H9 (cell line): ENCODE measurements around the gene CAMP. TPM values are rescaled to one million over a fixed set of nuclear protein-coding genes. Genes with fewer than 3 reads are reported as not detected.
A peak's percentile ranks its signal among the peaks of the same experiment; 100 is the strongest.

Experiments
- DNase-seq: peaks from one replicate; pipeline ENCODE4 v3.0.0-alpha.2; 2017
- H2AFZ ChIP-seq: one replicate; pipeline ENCODE4 v1.6.1; 2013; ENCODE audit warnings: mild to moderate bottlenecking, low read length, control low read depth, moderate library complexity
- H2AK5ac ChIP-seq: 2 replicates; pipeline ENCODE4 v1.6.1; 2013; ENCODE audit warnings: low read length, control low read depth, mixed read lengths; ENCODE audit not compliant: insufficient read length
- H2BK120ac ChIP-seq: one replicate; pipeline ENCODE4 v1.6.1; 2013; ENCODE audit warnings: low read depth, mild to moderate bottlenecking, low read length, control low read depth, inconsistent platforms; ENCODE audit not compliant: poor library complexity, severe bottlenecking
- H2BK12ac ChIP-seq: 2 replicates; pipeline ENCODE4 v1.6.1; 2013; ENCODE audit warnings: low read length, control low read depth, mixed read lengths, low read depth; ENCODE audit not compliant: insufficient read length
- H2BK15ac ChIP-seq: 2 replicates; pipeline ENCODE4 v1.6.1; 2013; ENCODE audit warnings: low read depth, low read length, control low read depth
- H2BK20ac ChIP-seq: one replicate; pipeline ENCODE4 v1.6.1; 2013; ENCODE audit warnings: low read depth, mild to moderate bottlenecking, low read length, control low read depth, inconsistent platforms; ENCODE audit not compliant: poor library complexity, severe bottlenecking
- H2BK5ac ChIP-seq: 2 replicates; pipeline ENCODE4 v1.6.1; 2013; ENCODE audit warnings: low read length, control low read depth, mixed read lengths; ENCODE audit not compliant: insufficient read length
- H3K14ac ChIP-seq: 2 replicates; pipeline ENCODE4 v1.6.1; 2013; ENCODE audit warnings: low read length, control low read depth; ENCODE audit not compliant: insufficient read depth
- H3K18ac ChIP-seq: 2 replicates; pipeline ENCODE4 v1.6.1; 2013; ENCODE audit warnings: low read depth, mild to moderate bottlenecking, mixed read lengths, low read length, control low read depth; ENCODE audit not compliant: insufficient read length
- H3K23ac ChIP-seq: 2 replicates; pipeline ENCODE4 v1.6.1; 2013; ENCODE audit warnings: low read length, control low read depth, mixed read lengths, low read depth; ENCODE audit not compliant: insufficient read length
- H3K23me2 ChIP-seq: 2 replicates; pipeline ENCODE4 v1.6.1; 2013; ENCODE audit warnings: low read depth, mild to moderate bottlenecking, mixed read lengths, low read length, control low read depth; ENCODE audit not compliant: insufficient read length, poor library complexity, severe bottlenecking
- H3K27ac ChIP-seq: 2 replicates; pipeline ENCODE4 v1.5.1; 2013; ENCODE audit warnings: low read length, control low read depth, mixed read lengths, low read depth; ENCODE audit not compliant: insufficient read length
- H3K27me3 ChIP-seq: 2 replicates; pipeline ENCODE4 v1.6.1; 2013; ENCODE audit warnings: low read length, control low read depth, inconsistent platforms; ENCODE audit not compliant: insufficient read depth
- H3K4ac ChIP-seq: 2 replicates; pipeline ENCODE4 v1.6.1; 2013; ENCODE audit warnings: low read depth, mild to moderate bottlenecking, control low read depth, inconsistent platforms, low read length, moderate library complexity
- H3K4me1 ChIP-seq: 2 replicates; pipeline ENCODE4 v1.6.1; 2013; ENCODE audit warnings: low read length, control low read depth, inconsistent platforms; ENCODE audit not compliant: insufficient read depth
- H3K4me2 ChIP-seq: 2 replicates; pipeline ENCODE4 v1.6.1; 2013; ENCODE audit warnings: low read length, control low read depth, mixed read lengths; ENCODE audit not compliant: insufficient read length, insufficient read depth
- H3K56ac ChIP-seq: 2 replicates; pipeline ENCODE4 v1.6.1; 2013; ENCODE audit warnings: low read depth, mild to moderate bottlenecking, mixed read lengths, low read length, control low read depth; ENCODE audit not compliant: insufficient read length
- H3K79me1 ChIP-seq: 2 replicates; pipeline ENCODE4 v1.6.1; 2013; ENCODE audit warnings: low read depth, mild to moderate bottlenecking, moderate library complexity, low read length, control low read depth, inconsistent platforms; ENCODE audit not compliant: insufficient read depth, poor library complexity, severe bottlenecking
- H3K79me2 ChIP-seq: 2 replicates; pipeline ENCODE4 v1.6.1; 2013; ENCODE audit warnings: low read length, control low read depth, inconsistent platforms; ENCODE audit not compliant: insufficient read depth
- H3K9ac ChIP-seq: 2 replicates; pipeline ENCODE4 v1.6.1; 2013; ENCODE audit warnings: low read length, control low read depth, mixed read lengths; ENCODE audit not compliant: insufficient read length; ENCODE audit errors: extremely low read depth
- H3K9me3 ChIP-seq: one replicate; pipeline ENCODE4 v1.6.1; 2013; ENCODE audit warnings: low read depth, low read length, inconsistent platforms; ENCODE audit not compliant: control insufficient read depth
- H3T11ph ChIP-seq: one replicate; pipeline ENCODE4 v1.6.1; 2013; ENCODE audit warnings: mild to moderate bottlenecking, low read length, control low read depth, inconsistent platforms
- H4K20me1 ChIP-seq: one replicate; pipeline ENCODE4 v1.6.1; 2013; ENCODE audit not compliant: control insufficient read depth, insufficient read length, insufficient read depth
- H4K5ac ChIP-seq: 2 replicates; pipeline ENCODE4 v1.6.1; 2013; ENCODE audit warnings: low read depth, mild to moderate bottlenecking, mixed read lengths, low read length, control low read depth; ENCODE audit not compliant: insufficient read length
- H4K8ac ChIP-seq: replicated peaks from 2 replicates; pipeline ENCODE4 v1.6.1; 2013; ENCODE audit warnings: low read length, control low read depth, mixed read lengths, low read depth; ENCODE audit not compliant: insufficient read length
- H4K91ac ChIP-seq: 2 replicates; pipeline ENCODE4 v1.6.1; 2013; ENCODE audit warnings: low read depth, mild to moderate bottlenecking, moderate library complexity, mixed read lengths, low read length, control low read depth; ENCODE audit not compliant: insufficient read length
- H3K27ac Mint-ChIP-seq, 3 experiments: 2 replicates in 2 of 3; 3 replicates in 1 of 3; pipeline ENCODE4 v1.8.0; 2020 to 2021; ENCODE audit warnings: mixed read lengths in 3 of 3, mild to moderate bottlenecking in 1 of 3, moderate library complexity in 1 of 3
- H3K27me3 Mint-ChIP-seq: 2 replicates; pipeline ENCODE4 v1.8.0; 2021; ENCODE audit warnings: low read depth, mild to moderate bottlenecking, moderate library complexity, mixed read lengths
- H3K36me3 Mint-ChIP-seq, 3 experiments: 2 replicates in 2 of 3; 3 replicates in 1 of 3; pipeline ENCODE4 v1.8.0; 2020 to 2021; ENCODE audit warnings: low read depth in 3 of 3, mixed read lengths in 3 of 3; ENCODE audit not compliant: insufficient read depth in 1 of 3
- H3K4me1 Mint-ChIP-seq, 2 experiments: 2 replicates each; pipeline ENCODE4 v1.8.0; 2020; ENCODE audit warnings: mixed read lengths in 2 of 2
- H3K4me3 Mint-ChIP-seq, 2 experiments: 2 replicates in 1 of 2; 3 replicates in 1 of 2; pipeline ENCODE4 v1.8.0; 2020 to 2021; ENCODE audit warnings: mild to moderate bottlenecking in 2 of 2, mixed read lengths in 2 of 2, moderate library complexity in 1 of 2
- H3K9me3 Mint-ChIP-seq, 2 experiments: 2 replicates in 1 of 2; 3 replicates in 1 of 2; pipeline ENCODE4 v1.8.0; 2020; ENCODE audit warnings: mild to moderate bottlenecking in 2 of 2, mixed read lengths in 2 of 2, moderate library complexity in 1 of 2
- WGBS: extraction: QIAGEN DNeasy Blood & Tissue Kit; methylation state at CpG from one replicate; pipeline ENCODE4 v1.1.7; 2013; ENCODE audit warnings: missing lambda C conversion rate, low lambda C conversion rate, mixed read lengths; ENCODE audit not compliant: insufficient read length; ENCODE audit errors: extremely low coverage; 5-methylcytosine and 5-hydroxymethylcytosine counted together
- microRNA-seq: library from miRNA; unstranded; fragments of <30 nt; microRNA quantifications from one replicate; pipeline ENCODE4, GENCODE V29; 2020; ENCODE audit warnings: borderline microRNAs expressed
- total RNA-seq: library from RNA; stranded (reverse); gene quantifications from 2 replicates; pipeline ENCODE4 v1.2.1, GENCODE V29; 2021
- TF ChIP-seq, protein P1 (sequence below): fragments of 200-600 bp; sonication (generic); conservative IDR thresholded peaks from 3 replicates; pipeline ENCODE4 v1.8.0; 2021; ENCODE audit warnings: antibody characterized with exemption, mild to moderate bottlenecking

CAMP gene
- total RNA-seq, 1 experiment from 2014 or later: not detected

DNA sequence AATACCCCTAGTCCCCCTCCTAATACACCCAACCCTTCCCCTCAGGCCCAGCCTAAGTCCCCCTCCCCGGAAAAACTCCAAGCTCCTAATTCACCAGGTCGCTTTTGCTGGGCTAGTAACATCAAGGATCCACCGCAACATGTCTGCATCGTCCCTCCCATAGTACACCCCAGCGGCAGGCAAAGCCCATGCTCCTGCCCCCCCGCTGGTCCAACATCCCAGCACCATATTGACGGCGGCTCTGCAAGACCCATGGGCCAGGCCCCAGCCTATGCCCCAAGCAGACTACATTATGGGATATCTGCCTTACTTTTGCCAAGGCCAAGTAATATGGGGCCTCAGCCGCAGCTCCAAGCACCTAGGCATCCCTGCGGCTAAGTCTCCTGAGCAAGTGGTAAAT is 51.2 kb downstream of the CAMP start:
- Histone ChIP-seq H3K14ac (no peak overlapping the region), H3K27me3 (no peaks in the 10 kb centered on the region), H3K4ac (no peak overlapping the region), H2BK12ac (no peak overlapping the region), H2BK120ac (no peak overlapping the region), H2BK5ac (no peak overlapping the region), H3K27ac (no peak overlapping the region), H4K20me1 (peaks cover 3% of the 10 kb centered on the region), H3K23ac (no peak overlapping the region), H3K18ac (no peak overlapping the region), H3K56ac (no peak overlapping the region), H4K91ac (no peak overlapping the region), H3K79me2 (no peaks in the 10 kb centered on the region), H2BK15ac (no peak overlapping the region), H3K9ac (no peak overlapping the region), H3K4me1 (peaks cover 22% of the 10 kb centered on the region; the same call in 1 of the 2 replicates), H2AK5ac (no peak overlapping the region), H3K9me3 (peaks cover 6% of the 10 kb centered on the region), H4K5ac (no peak overlapping the region), H2AFZ (no peak overlapping the region), H2BK20ac (no peak overlapping the region), H4K8ac (no peak overlapping the region), H3K79me1 (no peaks in the 10 kb centered on the region), H3K4me2 (no peak overlapping the region), H3K23me2 (no peaks in the 10 kb centered on the region), H3T11ph (no peak overlapping the region)
- H3K9me3 Mint-ChIP-seq: peaks cover 15 to 23% of the 10 kb centered on the region in 2 experiments
- H3K27ac Mint-ChIP-seq: no peak overlapping the region
- peaks cover 48 to 49% of the 10 kb centered on the region in 2 experiments for H3K4me1 Mint-ChIP-seq
- WGBS: no CpG with 5 or more reads among the region's 10 CpGs
- no peaks in the 10 kb centered on the region; the same call in 1 of the 2 replicates for H3K27me3 Mint-ChIP-seq
- H3K36me3 Mint-ChIP-seq: peaks cover 42 to 45% (median 44%) of the 10 kb centered on the region in 3 experiments
- DNase-seq: no peak
- TF ChIP-seq, protein P1, sequence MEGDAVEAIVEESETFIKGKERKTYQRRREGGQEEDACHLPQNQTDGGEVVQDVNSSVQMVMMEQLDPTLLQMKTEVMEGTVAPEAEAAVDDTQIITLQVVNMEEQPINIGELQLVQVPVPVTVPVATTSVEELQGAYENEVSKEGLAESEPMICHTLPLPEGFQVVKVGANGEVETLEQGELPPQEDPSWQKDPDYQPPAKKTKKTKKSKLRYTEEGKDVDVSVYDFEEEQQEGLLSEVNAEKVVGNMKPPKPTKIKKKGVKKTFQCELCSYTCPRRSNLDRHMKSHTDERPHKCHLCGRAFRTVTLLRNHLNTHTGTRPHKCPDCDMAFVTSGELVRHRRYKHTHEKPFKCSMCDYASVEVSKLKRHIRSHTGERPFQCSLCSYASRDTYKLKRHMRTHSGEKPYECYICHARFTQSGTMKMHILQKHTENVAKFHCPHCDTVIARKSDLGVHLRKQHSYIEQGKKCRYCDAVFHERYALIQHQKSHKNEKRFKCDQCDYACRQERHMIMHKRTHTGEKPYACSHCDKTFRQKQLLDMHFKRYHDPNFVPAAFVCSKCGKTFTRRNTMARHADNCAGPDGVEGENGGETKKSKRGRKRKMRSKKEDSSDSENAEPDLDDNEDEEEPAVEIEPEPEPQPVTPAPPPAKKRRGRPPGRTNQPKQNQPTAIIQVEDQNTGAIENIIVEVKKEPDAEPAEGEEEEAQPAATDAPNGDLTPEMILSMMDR: no peak
- H3K4me3 Mint-ChIP-seq: no peak overlapping the region

Small RNAs within 50 kb of the gene (microRNA-seq; reads per million reads assigned to microRNA genes)
- 1.9 reads per million, percentile 17 among the genes with 10 or more reads in this experiment for gene MIR4443

Other genes starting within 250 kb of the CAMP start
- gene MAP4, start 207.1 kb upstream of the CAMP start, total RNA-seq: 138 and 140 TPM in 2 replicates
- 83.3 and 84.5 TPM in 2 replicates for gene CDC25A, start 35.1 kb upstream of the CAMP start, total RNA-seq
- 86.0 and 88.2 TPM in 2 replicates for gene ZNF589, start 17.6 kb downstream of the CAMP start, total RNA-seq
- 19.2 and 22.0 TPM in 2 replicates for gene NME6, start 77.9 kb downstream of the CAMP start, total RNA-seq
- gene SPINK8, start 110.2 kb downstream of the CAMP start, total RNA-seq: not detected in 2 replicates
- 0.59 and 0.74 TPM in 2 replicates for gene FBXW12, start 148.7 kb downstream of the CAMP start, total RNA-seq
- 175 and 184 TPM in 2 replicates for gene PLXNB1, start 206.6 kb downstream of the CAMP start, total RNA-seq
- gene CCDC51, start 216.6 kb downstream of the CAMP start, total RNA-seq: 20.0 and 22.0 TPM in 2 replicates
- gene TMA7, start 216.8 kb downstream of the CAMP start, total RNA-seq: 305 and 309 TPM in 2 replicates
- gene ATRIP, start 223.2 kb downstream of the CAMP start, total RNA-seq: 16.3 and 17.5 TPM in 2 replicates